HL-60 (cell line): ENCODE results near the gene EEF1G.

Experiments
- GABPA ChIP-seq: IDR thresholded peaks from 2 replicates; pipeline ENCODE4 v1.6.1; 2012; ENCODE audit warnings: low read depth
- POLR2AphosphoS5 ChIP-seq: IDR thresholded peaks from 2 replicates; pipeline ENCODE4 v1.6.1; 2012; ENCODE audit warnings: low read depth
- REST ChIP-seq: IDR thresholded peaks from 2 replicates; pipeline ENCODE4 v1.6.1; 2012; ENCODE audit warnings: low read depth; ENCODE audit not compliant: insufficient replicate concordance
- SPI1 ChIP-seq: IDR thresholded peaks from 2 replicates; pipeline ENCODE4 v1.6.1; 2012; ENCODE audit warnings: low read depth, mild to moderate bottlenecking, borderline replicate concordance
- TF ChIP-seq, protein P1 (sequence below): IDR thresholded peaks from one replicate; pipeline ENCODE4 v1.5.1; 2011; ENCODE audit warnings: low read length, control low read depth, inconsistent platforms; ENCODE audit not compliant: insufficient read depth

- TF ChIP-seq, protein P1, sequence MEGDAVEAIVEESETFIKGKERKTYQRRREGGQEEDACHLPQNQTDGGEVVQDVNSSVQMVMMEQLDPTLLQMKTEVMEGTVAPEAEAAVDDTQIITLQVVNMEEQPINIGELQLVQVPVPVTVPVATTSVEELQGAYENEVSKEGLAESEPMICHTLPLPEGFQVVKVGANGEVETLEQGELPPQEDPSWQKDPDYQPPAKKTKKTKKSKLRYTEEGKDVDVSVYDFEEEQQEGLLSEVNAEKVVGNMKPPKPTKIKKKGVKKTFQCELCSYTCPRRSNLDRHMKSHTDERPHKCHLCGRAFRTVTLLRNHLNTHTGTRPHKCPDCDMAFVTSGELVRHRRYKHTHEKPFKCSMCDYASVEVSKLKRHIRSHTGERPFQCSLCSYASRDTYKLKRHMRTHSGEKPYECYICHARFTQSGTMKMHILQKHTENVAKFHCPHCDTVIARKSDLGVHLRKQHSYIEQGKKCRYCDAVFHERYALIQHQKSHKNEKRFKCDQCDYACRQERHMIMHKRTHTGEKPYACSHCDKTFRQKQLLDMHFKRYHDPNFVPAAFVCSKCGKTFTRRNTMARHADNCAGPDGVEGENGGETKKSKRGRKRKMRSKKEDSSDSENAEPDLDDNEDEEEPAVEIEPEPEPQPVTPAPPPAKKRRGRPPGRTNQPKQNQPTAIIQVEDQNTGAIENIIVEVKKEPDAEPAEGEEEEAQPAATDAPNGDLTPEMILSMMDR = no peak
- TF ChIP-seq POLR2AphosphoS5 (no peak), REST (no peak), GABPA (no peak), SPI1 (no peak)
Measured at GRCh38 chr11:62603776-62604299, 30.1 kb upstream of the EEF1G start.
